HEK293 (cell line): ENCODE data around the gene ZNF425.

Source experiments
- RBAK ChIP-seq: fragments of 450-650 bp; formaldehyde crosslinking; IDR thresholded peaks from 2 replicates; pipeline ENCODE4 v1.5.1; 2016; ENCODE audit warnings: missing biosample characterization, missing genetic modification characterization
- SETDB1 ChIP-seq: IDR thresholded peaks from one replicate; pipeline ENCODE4 v1.6.1; 2017; ENCODE audit warnings: mild to moderate bottlenecking, low read length, moderate library complexity, mixed read lengths; ENCODE audit not compliant: insufficient read length
- YY1 ChIP-seq: fragments of 450-650 bp; formaldehyde crosslinking; IDR thresholded peaks from 2 replicates; pipeline ENCODE4 v1.5.1; 2018; ENCODE audit warnings: missing biosample characterization, missing genetic modification characterization
- ZNF114 ChIP-seq: fragments of 450-650 bp; formaldehyde crosslinking; IDR thresholded peaks from 2 replicates; pipeline ENCODE4 v1.5.0; 2017; ENCODE audit warnings: missing biosample characterization, missing genetic modification characterization
- ZNF175 ChIP-seq: fragments of 450-650 bp; formaldehyde crosslinking; IDR thresholded peaks from 2 replicates; pipeline ENCODE4 v1.5.1; 2016; ENCODE audit warnings: missing biosample characterization, missing genetic modification characterization
- TF ChIP-seq, protein P1 (sequence below): fragments of 450-650 bp; formaldehyde crosslinking; IDR thresholded peaks from 2 replicates; pipeline ENCODE4 v1.5.1; 2016; ENCODE audit warnings: missing biosample characterization, missing genetic modification characterization
- TF ChIP-seq, protein P2 (sequence below): fragments of 450-650 bp; formaldehyde crosslinking; IDR thresholded peaks from 2 replicates; pipeline ENCODE4 v1.5.1; 2017; ENCODE audit warnings: missing biosample characterization, missing genetic modification characterization

DNA sequence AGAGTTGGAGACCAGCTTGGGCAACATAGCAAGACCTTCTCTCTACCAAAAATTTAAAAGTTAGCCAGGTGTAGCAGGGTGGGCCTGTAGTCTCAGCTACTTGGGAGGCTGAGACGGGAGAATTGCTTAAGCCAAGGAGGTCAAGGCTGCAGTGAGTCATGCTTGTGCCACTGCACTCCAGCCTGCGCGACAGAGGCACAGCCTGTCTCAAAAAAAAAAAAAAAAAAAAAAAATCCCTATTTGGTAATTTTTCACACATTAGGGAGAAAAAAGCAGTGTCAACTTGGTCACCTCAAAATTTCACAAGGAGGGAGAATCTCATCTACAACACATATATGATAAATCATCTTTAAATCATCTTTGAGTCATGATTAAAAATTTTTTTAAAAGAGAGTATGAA, 14.7 kb upstream of the ZNF425 start:
- TF ChIP-seq, protein P1, sequence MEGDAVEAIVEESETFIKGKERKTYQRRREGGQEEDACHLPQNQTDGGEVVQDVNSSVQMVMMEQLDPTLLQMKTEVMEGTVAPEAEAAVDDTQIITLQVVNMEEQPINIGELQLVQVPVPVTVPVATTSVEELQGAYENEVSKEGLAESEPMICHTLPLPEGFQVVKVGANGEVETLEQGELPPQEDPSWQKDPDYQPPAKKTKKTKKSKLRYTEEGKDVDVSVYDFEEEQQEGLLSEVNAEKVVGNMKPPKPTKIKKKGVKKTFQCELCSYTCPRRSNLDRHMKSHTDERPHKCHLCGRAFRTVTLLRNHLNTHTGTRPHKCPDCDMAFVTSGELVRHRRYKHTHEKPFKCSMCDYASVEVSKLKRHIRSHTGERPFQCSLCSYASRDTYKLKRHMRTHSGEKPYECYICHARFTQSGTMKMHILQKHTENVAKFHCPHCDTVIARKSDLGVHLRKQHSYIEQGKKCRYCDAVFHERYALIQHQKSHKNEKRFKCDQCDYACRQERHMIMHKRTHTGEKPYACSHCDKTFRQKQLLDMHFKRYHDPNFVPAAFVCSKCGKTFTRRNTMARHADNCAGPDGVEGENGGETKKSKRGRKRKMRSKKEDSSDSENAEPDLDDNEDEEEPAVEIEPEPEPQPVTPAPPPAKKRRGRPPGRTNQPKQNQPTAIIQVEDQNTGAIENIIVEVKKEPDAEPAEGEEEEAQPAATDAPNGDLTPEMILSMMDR (tag by site-specific recombination), result no peak
- TF ChIP-seq ZNF175, result no peak
- no peak for TF ChIP-seq YY1 (tag by site-specific recombination)
- TF ChIP-seq, protein P2, sequence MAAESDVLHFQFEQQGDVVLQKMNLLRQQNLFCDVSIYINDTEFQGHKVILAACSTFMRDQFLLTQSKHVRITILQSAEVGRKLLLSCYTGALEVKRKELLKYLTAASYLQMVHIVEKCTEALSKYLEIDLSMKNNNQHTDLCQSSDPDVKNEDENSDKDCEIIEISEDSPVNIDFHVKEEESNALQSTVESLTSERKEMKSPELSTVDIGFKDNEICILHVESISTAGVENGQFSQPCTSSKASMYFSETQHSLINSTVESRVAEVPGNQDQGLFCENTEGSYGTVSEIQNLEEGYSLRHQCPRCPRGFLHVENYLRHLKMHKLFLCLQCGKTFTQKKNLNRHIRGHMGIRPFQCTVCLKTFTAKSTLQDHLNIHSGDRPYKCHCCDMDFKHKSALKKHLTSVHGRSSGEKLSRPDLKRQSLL (tag by site-specific recombination), result no peak
- no peak for TF ChIP-seq RBAK
- TF ChIP-seq ZNF114, result no peak
- TF ChIP-seq SETDB1, result no peak
